Vagina (tissue), 2 donors: ENCODE data around the gene PCDHB10. TPM values are rescaled to one million over a fixed set of nuclear protein-coding genes. Genes with fewer than 3 reads are reported as not detected.
A peak's percentile ranks its signal among the peaks of the same experiment; 100 is the strongest.
"Not testable (repeated sequence)": the region's sequence is repeated elsewhere in the genome, so short reads cannot be mapped to it uniquely, and the experiment has no call there.

Experiments
- DNase-seq, 2 donors: peaks; one replicate each; pipeline ENCODE4 v3.0.0-alpha.2; 2017; ENCODE audit errors: extremely low spot score in 2 of 2
- H3K27ac ChIP-seq: fragments of 200-600 bp; sonication (generic); one replicate; pipeline ENCODE4 v1.5.1; 2019
- H3K27me3 ChIP-seq: fragments of 200-600 bp; sonication (generic); one replicate; pipeline ENCODE4 v1.5.1; 2019
- H3K36me3 ChIP-seq, 2 donors: fragments of 200-600 bp; sonication (generic); one replicate each; pipeline ENCODE4 v1.5.1; 2017 to 2019
- H3K4me1 ChIP-seq: fragments of 200-600 bp; sonication (generic); one replicate; pipeline ENCODE4 v1.5.1; 2019
- H3K4me3 ChIP-seq, 2 donors: fragments of 200-600 bp; sonication (generic); 1 replicate in 1 of 2; 2 replicates in 1 of 2; pipeline ENCODE4 v1.5.1; 2016 to 2019
- H3K9me3 ChIP-seq: fragments of 200-600 bp; sonication (generic); one replicate; pipeline ENCODE4 v1.5.1; 2019
- CTCF ChIP-seq, 3 experiments: fragments of 450-650 bp in 2 of 3; fragments of 200-600 bp in 1 of 3; sonication (generic) in 1 of 3; IDR thresholded peaks; one replicate each; pipeline ENCODE4 v1.5.1; 2017 to 2019; ENCODE audit warnings: antibody characterized with exemption in 3 of 3, mild to moderate bottlenecking in 2 of 3, moderate library complexity in 2 of 3
- POLR2A ChIP-seq, 2 donors: fragments of 450-650 bp; IDR thresholded peaks; one replicate each; pipeline ENCODE4 v1.6.1; 2017; ENCODE audit warnings: antibody characterized with exemption in 2 of 2, mild to moderate bottlenecking in 2 of 2, moderate library complexity in 2 of 2
- POLR2AphosphoS5 ChIP-seq, 2 donors: sonication (generic); formaldehyde crosslinking; IDR thresholded peaks; one replicate each; pipeline ENCODE4 v1.9.0; 2017; ENCODE audit warnings: antibody characterized with exemption in 2 of 2, mild to moderate bottlenecking in 2 of 2, low read depth in 1 of 2; ENCODE audit not compliant: insufficient read depth in 1 of 2
- intact Hi-C: fragments of 100-400 bp; cut with DNase I; formaldehyde crosslinking; loops from one replicate; pipeline ENCODE4 v1.15.1; 2023
- total RNA-seq: library from RNA; depleted of rRNA; stranded (reverse); fragments of >200 nt; gene quantifications from one replicate; pipeline ENCODE4 v1.2.3, GENCODE V29; 2016

Gene PCDHB10
- total RNA-seq, 1 donor from 2014 or later, result 3.2 TPM

GRCh38 chr5:141216035-141216434 is 23.9 kb downstream of the PCDHB10 start:
- H3K4me1 ChIP-seq, H3K36me3 ChIP-seq, intact Hi-C loops, H3K4me3 ChIP-seq, H3K27ac ChIP-seq, DNase-seq, H3K27me3 ChIP-seq: not testable (repeated sequence)
- H3K9me3 ChIP-seq, result peaks cover 28% of the 10 kb centered on the region

GRCh38 chr5:141223112-141223783 is 31.1 kb downstream of the PCDHB10 start, which contains the start of gene PCDHB14:
Gene PCDHB14 (plus strand): TSS chr5:141223343. CDS start chr5:141223506, 163 bp downstream.
- Histone ChIP-seq H3K9me3 (peaks cover 49% of the 10 kb centered on the region), H3K4me1 (no peaks in the 10 kb centered on the region), H3K4me3 (peak within 1 kb of the TSS; percentile 5 to 23), H3K36me3 (peaks cover 0 to 3% of the 10 kb centered on the region in 2 donors), H3K27ac (no peak within 1 kb of the TSS), H3K27me3 (no peaks in the 10 kb centered on the region)
- TF ChIP-seq CTCF (IDR thresholded peaks at IDR 0.05) (no peak), POLR2AphosphoS5 (IDR thresholded peaks at IDR 0.05; ENCODE audit: insufficient read depth in 1 of 2, low read depth in 1 of 2) (no peak), POLR2A (IDR thresholded peaks at IDR 0.05) (no peak)
- DNase-seq, result no peak
- intact Hi-C loops, result no loop called here

DNA sequence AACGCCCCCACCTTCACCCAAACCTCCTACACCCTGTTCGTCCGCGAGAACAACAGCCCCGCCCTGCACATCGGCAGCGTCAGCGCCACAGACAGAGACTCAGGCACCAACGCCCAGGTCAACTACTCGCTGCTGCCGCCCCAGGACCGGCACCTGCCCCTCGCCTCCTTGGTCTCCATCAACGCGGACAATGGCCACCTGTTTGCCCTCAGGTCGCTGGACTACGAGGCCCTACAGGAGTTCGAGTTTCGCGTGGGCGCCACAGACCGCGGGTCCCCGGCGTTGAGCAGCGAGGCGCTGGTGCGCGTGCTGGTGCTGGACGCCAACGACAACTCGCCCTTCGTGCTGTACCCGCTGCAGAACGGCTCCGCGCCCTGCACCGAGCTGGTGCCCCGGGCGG is 32.7 kb downstream of the PCDHB10 start:
- H3K4me1 ChIP-seq, H3K27me3 ChIP-seq, H3K4me3 ChIP-seq, intact Hi-C loops, H3K36me3 ChIP-seq, DNase-seq, H3K27ac ChIP-seq: not testable (repeated sequence)
- H3K9me3 ChIP-seq, result peaks cover 40% of the 10 kb centered on the region

DNA sequence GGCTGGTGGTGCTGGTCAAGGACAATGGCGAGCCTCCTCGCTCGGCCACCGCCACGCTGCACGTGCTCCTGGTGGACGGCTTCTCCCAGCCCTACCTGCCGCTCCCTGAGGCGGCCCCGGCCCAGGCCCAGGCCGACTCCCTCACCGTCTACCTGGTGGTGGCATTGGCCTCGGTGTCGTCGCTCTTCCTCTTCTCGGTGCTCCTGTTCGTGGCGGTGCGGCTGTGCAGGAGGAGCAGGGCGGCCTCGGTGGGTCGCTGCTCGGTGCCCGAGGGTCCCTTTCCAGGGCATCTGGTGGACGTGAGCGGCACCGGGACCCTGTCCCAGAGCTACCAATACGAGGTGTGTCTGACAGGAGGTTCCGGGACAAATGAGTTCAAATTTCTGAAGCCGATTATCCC is 33.3 kb downstream of the PCDHB10 start:
- DNase-seq, H3K4me1 ChIP-seq, H3K4me3 ChIP-seq, H3K27ac ChIP-seq, intact Hi-C loops, H3K27me3 ChIP-seq, H3K36me3 ChIP-seq: not testable (repeated sequence)
- peaks cover 40% of the 10 kb centered on the region for H3K9me3 ChIP-seq

GRCh38 chr5:141234109-141234667 is 42.0 kb downstream of the PCDHB10 start:
- H3K4me1 ChIP-seq, result no peaks in the 10 kb centered on the region
- intact Hi-C loops, result no loop called here
- peak overlapping the region; percentile 9 to 25 for H3K4me3 ChIP-seq
- H3K27me3 ChIP-seq, result no peaks in the 10 kb centered on the region
- no peak overlapping the region for H3K27ac ChIP-seq
- peaks cover 71% of the 10 kb centered on the region for H3K9me3 ChIP-seq
- DNase-seq, result no peak
- TF ChIP-seq POLR2AphosphoS5 (IDR thresholded peaks at IDR 0.05; ENCODE audit: insufficient read depth in 1 of 2, low read depth in 1 of 2) (no peak), POLR2A (IDR thresholded peaks at IDR 0.05) (no peak), CTCF (IDR thresholded peaks at IDR 0.05) (no peak)
- H3K36me3 ChIP-seq, result no peaks in the 10 kb centered on the region

DNA sequence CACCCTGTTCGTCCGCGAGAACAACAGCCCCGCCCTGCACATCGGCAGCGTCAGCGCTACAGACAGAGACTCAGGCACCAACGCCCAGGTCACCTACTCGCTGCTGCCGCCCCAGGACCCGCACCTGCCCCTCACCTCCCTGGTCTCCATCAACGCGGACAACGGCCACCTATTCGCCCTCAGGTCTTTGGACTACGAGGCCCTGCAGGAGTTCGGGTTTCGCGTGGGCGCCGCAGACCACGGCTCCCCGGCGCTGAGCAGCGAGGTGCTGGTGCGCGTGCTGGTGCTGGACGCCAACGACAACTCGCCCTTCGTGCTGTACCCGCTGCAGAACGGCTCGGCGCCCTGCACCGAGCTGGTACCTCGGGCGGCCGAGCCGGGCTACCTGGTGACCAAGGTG is 43.8 kb downstream of the PCDHB10 start:
- DNase-seq, H3K36me3 ChIP-seq, H3K27ac ChIP-seq, H3K4me1 ChIP-seq, H3K4me3 ChIP-seq, H3K27me3 ChIP-seq, intact Hi-C loops: not testable (repeated sequence)
- peaks cover 84% of the 10 kb centered on the region for H3K9me3 ChIP-seq

DNA sequence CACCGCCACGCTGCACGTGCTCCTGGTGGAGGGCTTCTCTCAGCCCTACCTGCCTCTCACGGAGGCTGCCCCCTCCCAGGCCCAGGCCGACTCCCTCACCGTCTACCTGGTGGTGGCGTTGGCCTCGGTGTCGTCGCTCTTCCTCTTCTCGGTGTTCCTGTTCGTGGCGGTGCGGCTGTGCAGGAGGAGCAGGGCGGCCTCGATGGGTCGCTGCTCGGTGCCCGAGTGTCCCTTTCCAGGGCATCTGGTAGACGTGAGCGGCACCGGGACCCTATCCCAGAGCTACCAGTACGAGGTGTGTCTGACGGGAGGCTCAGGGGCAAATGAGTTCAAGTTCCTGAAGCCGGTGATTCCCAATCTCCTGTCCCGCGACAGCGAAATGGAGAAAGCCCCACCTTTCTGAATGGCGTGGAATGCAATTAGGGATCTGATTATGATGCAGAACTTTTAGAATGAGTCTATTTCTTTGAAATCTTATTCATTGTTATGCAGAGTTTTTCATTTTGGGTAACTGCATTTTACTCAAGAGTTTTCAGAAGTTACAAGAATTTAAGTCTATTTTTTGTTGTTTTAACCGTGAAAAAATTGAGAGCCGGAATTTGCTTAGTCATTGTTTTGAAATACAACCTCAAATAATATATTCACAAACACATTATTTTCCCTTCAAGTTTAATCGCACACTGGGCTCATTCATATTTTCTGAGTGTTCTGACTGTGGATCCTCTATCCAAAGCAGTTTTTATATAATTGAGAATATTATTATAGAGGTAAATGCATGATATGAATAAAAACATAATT is 44.6 kb downstream of the PCDHB10 start:
- intact Hi-C loops, result no loop called here
- H3K27me3 ChIP-seq, result no peaks in the 10 kb centered on the region
- H3K9me3 ChIP-seq, result peaks cover 88% of the 10 kb centered on the region
- H3K36me3 ChIP-seq, result no peaks in the 10 kb centered on the region
- no peak for DNase-seq
- H3K4me1 ChIP-seq, result no peaks in the 10 kb centered on the region
- H3K4me3 ChIP-seq, result no peak overlapping the region
- H3K27ac ChIP-seq, result no peak overlapping the region
- TF ChIP-seq POLR2A (IDR thresholded peaks at IDR 0.05) (no peak), POLR2AphosphoS5 (IDR thresholded peaks at IDR 0.05; ENCODE audit: insufficient read depth in 1 of 2, low read depth in 1 of 2) (no peak), CTCF (IDR thresholded peaks at IDR 0.05) (no peak)
